H1 (cell line): ENCODE data around the gene CHRD. TPM values are rescaled to one million over a fixed set of nuclear protein-coding genes. Genes with fewer than 3 reads are reported as not detected.

Source experiments
- CTCF ChIA-PET: fragments of 300-600 bp; sonication (Branson Sonifier 250); formaldehyde crosslinking; loops from one replicate; lab custom pipeline; 2021; ENCODE audit not compliant: partially characterized antibody; lab: Charles Lee
- POLR2A ChIA-PET: fragments of 300-600 bp; sonication (Branson Sonifier 250); formaldehyde crosslinking; loops from one replicate; lab custom pipeline; 2021; ENCODE audit warnings: inconsistent platforms; ENCODE audit not compliant: partially characterized antibody; lab: Charles Lee
- DNase-seq, 2 experiments: peaks; one replicate each; pipeline versions ENCODE4 v3.0.0 to v3.0.0-alpha.2; 2010 to 2022; ENCODE audit warnings: low spot score in 2 of 2, low read depth in 1 of 2, mixed read lengths in 1 of 2
- FAIRE-seq: peaks from 2 replicates; lab custom pipeline; 2011; peaks lifted over from hg19 to GRCh38; lab: Jason Lieb, UNC
- H2AFZ ChIP-seq: 2 replicates; pipeline ENCODE4 v1.8.1; 2012; ENCODE audit warnings: low read length, inconsistent platforms
- H2AK5ac ChIP-seq: 2 replicates; pipeline ENCODE4 v1.6.1; 2013; ENCODE audit warnings: low read depth, low read length
- H2BK120ac ChIP-seq: replicated peaks from 2 replicates; pipeline ENCODE3; 2013; ENCODE audit warnings: low read depth, low read length, inconsistent platforms
- H2BK12ac ChIP-seq: 2 replicates; pipeline ENCODE4 v1.6.1; 2013; ENCODE audit warnings: low read depth, low read length
- H2BK15ac ChIP-seq: 2 replicates; pipeline ENCODE4 v1.6.1; 2013; ENCODE audit warnings: low read length
- H2BK20ac ChIP-seq: 2 replicates; pipeline ENCODE4 v1.6.1; 2013; ENCODE audit warnings: low read length
- H2BK5ac ChIP-seq: 2 replicates; pipeline ENCODE4 v1.6.1; 2013; ENCODE audit warnings: low read depth, low read length
- H3K14ac ChIP-seq: 2 replicates; pipeline ENCODE4 v1.6.1; 2013; ENCODE audit warnings: inconsistent platforms; ENCODE audit not compliant: insufficient read length
- H3K18ac ChIP-seq: 2 replicates; pipeline ENCODE4 v1.6.1; 2013; ENCODE audit warnings: low read length; ENCODE audit errors: extremely low read depth
- H3K23ac ChIP-seq: 2 replicates; pipeline ENCODE4 v1.6.1; 2013; ENCODE audit warnings: inconsistent platforms; ENCODE audit not compliant: insufficient read length
- H3K23me2 ChIP-seq: 2 replicates; pipeline ENCODE4 v1.6.1; 2013; ENCODE audit warnings: low read depth, low read length
- H3K27ac ChIP-seq: 2 replicates; pipeline ENCODE4 v1.6.1; 2011; ENCODE audit warnings: low read depth, low read length, inconsistent platforms
- H3K27me3 ChIP-seq, 4 experiments: replicated peaks in 1 of 4; 1 replicate in 1 of 4; 2 replicates in 3 of 4; pipeline versions ENCODE4 v1.6.1 to v1.8.1; 2011 to 2013; ENCODE audit warnings: low read length in 3 of 4, mild to moderate bottlenecking in 3 of 4, inconsistent platforms in 2 of 4, mixed read lengths in 2 of 4, moderate library complexity in 1 of 4; ENCODE audit not compliant: control insufficient read depth in 3 of 4, insufficient read depth in 3 of 4; ENCODE audit errors: extremely low read depth in 1 of 4
- H3K36me3 ChIP-seq, 4 experiments: 2 replicates each; pipeline versions ENCODE4 v1.6.1 to v1.8.1; 2011 to 2013; ENCODE audit warnings: mild to moderate bottlenecking in 4 of 4, low read length in 3 of 4, moderate library complexity in 2 of 4, control low read depth in 1 of 4, inconsistent platforms in 1 of 4; ENCODE audit not compliant: insufficient read depth in 4 of 4, control insufficient read depth in 2 of 4
- H3K4ac ChIP-seq: replicated peaks from 2 replicates; pipeline ENCODE3; 2013; ENCODE audit warnings: low read length, low read depth, mixed read lengths, inconsistent platforms; ENCODE audit not compliant: insufficient read length
- H3K4me1 ChIP-seq, 4 experiments: replicated peaks in 1 of 4; 1 replicate in 1 of 4; 2 replicates in 3 of 4; pipeline versions ENCODE4 v1.6.1 to v1.8.1; 2011 to 2013; ENCODE audit warnings: low read length in 3 of 4, inconsistent platforms in 2 of 4, mixed read lengths in 1 of 4; ENCODE audit not compliant: insufficient read depth in 4 of 4, control insufficient read depth in 3 of 4
- H3K4me2 ChIP-seq, 2 experiments: 2 replicates each; pipeline versions ENCODE4 v1.6.1 to v1.8.1; 2011 to 2013; ENCODE audit warnings: low read depth in 2 of 2, low read length in 2 of 2, control low read depth in 1 of 2, inconsistent platforms in 1 of 2, mild to moderate bottlenecking in 1 of 2; ENCODE audit not compliant: insufficient read depth in 1 of 2
- H3K4me3 ChIP-seq, 4 experiments: fragments of 200-600, 300-600 bp in 1 of 4; sonication (generic), shearing (Covaris generic), sonication (Bioruptor Twin) in 1 of 4; 2 replicates each; pipeline versions ENCODE4 v1.5.1 to v1.8.1; 2011 to 2016; ENCODE audit warnings: low read length in 4 of 4, low read depth in 3 of 4, control low read depth in 2 of 4, inconsistent platforms in 2 of 4, mild to moderate bottlenecking in 2 of 4, mixed read lengths in 1 of 4, moderate library complexity in 1 of 4; ENCODE audit not compliant: insufficient read depth in 2 of 4; ENCODE audit errors: extremely low read depth in 1 of 4
- H3K56ac ChIP-seq: replicated peaks from 2 replicates; pipeline ENCODE3; 2013; ENCODE audit warnings: low read depth, mild to moderate bottlenecking, mixed read lengths, low read length, inconsistent platforms; ENCODE audit not compliant: insufficient read length
- H3K79me1 ChIP-seq: 2 replicates; pipeline ENCODE4 v1.6.1; 2013; ENCODE audit warnings: low read depth, low read length, control low read depth
- H3K79me2 ChIP-seq, 2 experiments: 2 replicates each; pipeline versions ENCODE4 v1.6.1 to v1.8.1; 2012 to 2013; ENCODE audit warnings: low read length in 2 of 2, mild to moderate bottlenecking in 2 of 2, inconsistent platforms in 1 of 2; ENCODE audit not compliant: insufficient read depth in 2 of 2, control insufficient read depth in 1 of 2
- H3K9ac ChIP-seq, 4 experiments: replicated peaks in 1 of 4; 1 replicate in 1 of 4; 2 replicates in 3 of 4; pipeline versions ENCODE4 v1.6.1 to v1.8.1; 2011 to 2013; ENCODE audit warnings: low read depth in 3 of 4, low read length in 3 of 4, control low read depth in 2 of 4, mild to moderate bottlenecking in 2 of 4, moderate library complexity in 2 of 4, inconsistent platforms in 1 of 4; ENCODE audit errors: extremely low read depth in 1 of 4
- H3K9me3 ChIP-seq, 2 experiments: 2 replicates each; pipeline versions ENCODE4 v1.6.1 to v1.8.1; 2012 to 2013; ENCODE audit warnings: mild to moderate bottlenecking in 2 of 2, moderate library complexity in 2 of 2, control low read depth in 1 of 2, inconsistent platforms in 1 of 2, low read depth in 1 of 2, low read length in 1 of 2, mixed read lengths in 1 of 2; ENCODE audit not compliant: insufficient read depth in 2 of 2
- H4K20me1 ChIP-seq, 2 experiments: replicated peaks in 1 of 2; 2 replicates each; pipeline versions ENCODE3 to v1.8.1; 2011 to 2013; ENCODE audit warnings: inconsistent platforms in 2 of 2, low read length in 2 of 2, mild to moderate bottlenecking in 1 of 2; ENCODE audit not compliant: insufficient read depth in 2 of 2, control insufficient read depth in 1 of 2
- H4K5ac ChIP-seq: 2 replicates; pipeline ENCODE4 v1.6.1; 2013; ENCODE audit warnings: low read length, low read depth, mixed read lengths, inconsistent platforms; ENCODE audit not compliant: insufficient read length
- H4K8ac ChIP-seq: 2 replicates; pipeline ENCODE4 v1.8.0; 2013; ENCODE audit warnings: mild to moderate bottlenecking, moderate library complexity, low read length, inconsistent platforms; ENCODE audit not compliant: insufficient read depth; ENCODE audit errors: extremely low read depth
- H4K91ac ChIP-seq: replicated peaks from 2 replicates; pipeline ENCODE3; 2013; ENCODE audit warnings: low read length, mixed read lengths, inconsistent platforms; ENCODE audit not compliant: insufficient read length
- BACH1 ChIP-seq: IDR thresholded peaks from 2 replicates; pipeline ENCODE4 v1.6.1; 2012; ENCODE audit warnings: low read length, improper control_type of control experiment
- RBBP5 ChIP-seq: IDR thresholded peaks from 2 replicates; pipeline ENCODE4 v1.7.1; 2012; ENCODE audit warnings: low read depth, mild to moderate bottlenecking, inconsistent platforms, low read length, moderate library complexity, borderline replicate concordance
- RFX5 ChIP-seq: IDR thresholded peaks from 2 replicates; pipeline ENCODE4 v1.6.1; 2011; ENCODE audit warnings: low read depth, low read length, improper control_type of control experiment, borderline replicate concordance
- TAF1 ChIP-seq: IDR thresholded peaks from 2 replicates; pipeline ENCODE4 v1.6.1; 2011; ENCODE audit warnings: mild to moderate bottlenecking, low read depth, low read length
- WGBS, 2 experiments: shearing (Covaris generic) in 1 of 2; methylation state at CpG; one replicate each; pipeline versions ENCODE4 v1.1.6 to v1.1.7; 2013 to 2015; ENCODE audit warnings: low lambda C conversion rate in 2 of 2, mixed read lengths in 2 of 2, inconsistent platforms in 1 of 2, low coverage in 1 of 2, missing lambda C conversion rate in 1 of 2; ENCODE audit not compliant: insufficient replicate concordance in 2 of 2, insufficient coverage in 1 of 2, insufficient read length in 1 of 2; ENCODE audit errors: extremely low coverage in 1 of 2, missing lambda C conversion rate in 1 of 2; 5-methylcytosine and 5-hydroxymethylcytosine counted together
- polyA plus RNA-seq, 7 experiments: library from polyadenylated mRNA; depleted of rRNA in 3 of 7; stranded (reverse) in 5 of 7; unstranded in 2 of 7; fragments of >200 nt in 5 of 7; fragments of 200-250 nt in 2 of 7; gene quantifications; 1 replicate in 5 of 7; 2 replicates in 1 of 7; 4 replicates in 1 of 7; pipeline versions ENCODE4 v1.2.1 to v1.2.3, GENCODE V29; 2011 to 2013; ENCODE audit warnings: missing spikeins in 2 of 7, mixed read lengths in 2 of 7
- total RNA-seq: library from RNA; stranded (reverse); fragmentation: NEBNext Ultra II Directional; extraction: Animal tissue kit (Norgen Biotek cat#: 25700); gene quantifications from 2 replicates; pipeline ENCODE4 v1.2.1, GENCODE V29; 2021

Gene CHRD
- total and polyA plus RNA-seq, 2 of the 8 experiments (the other 6 are each of a cell fraction or from before 2014, with no cell fraction given): 0.62 to 0.86 TPM

GRCh38 chr3:184439096-184439495 is 59.2 kb downstream of the CHRD start:
- H3K4ac ChIP-seq: no peak overlapping the region
- H3K79me2 ChIP-seq: no peaks in the 10 kb centered on the region
- POLR2A ChIA-PET: no interaction called here
- no peak overlapping the region for H2BK5ac ChIP-seq
- no peak overlapping the region for H2AK5ac ChIP-seq
- 89% methylated on average over 7 of the region's 7 CpGs; no CpG with 5 or more reads in 1 of the 2 experiments for WGBS, 2 experiments
- H3K4me1 ChIP-seq: no peaks in the 10 kb centered on the region
- H2BK20ac ChIP-seq: no peak overlapping the region
- H3K9ac ChIP-seq: no peak overlapping the region
- no peaks in the 10 kb centered on the region for H3K23me2 ChIP-seq
- H4K8ac ChIP-seq: no peak overlapping the region
- TF ChIP-seq BACH1: no peak
- no peak for TF ChIP-seq TAF1
- no peak for TF ChIP-seq RBBP5
- no peak for TF ChIP-seq RFX5
- H3K4me2 ChIP-seq: no peak overlapping the region; a peak in 1 of 4 replicates
- no peak overlapping the region for H4K5ac ChIP-seq
- H3K27me3 ChIP-seq: no peaks in the 10 kb centered on the region
- CTCF ChIA-PET: interaction anchor here (1.0 kb wide), 1 partner anchor 27 kb away, joined by 4 read pairs; no protein-coding TSS in a partner anchor
- H4K20me1 ChIP-seq: no peaks in the 10 kb centered on the region
- 0 out of 4 replicates have a peak, but pooled peaks cover 0 to 2% of the 10 kb centered on the region in 2 experiments for H3K9me3 ChIP-seq
- no peak for DNase-seq
- no peak overlapping the region for H2BK120ac ChIP-seq
- H2BK15ac ChIP-seq: peak overlapping the region; percentile 88; the same call in 1 of the 2 replicates
- no peak for FAIRE-seq
- H2AFZ ChIP-seq: no peak overlapping the region
- H4K91ac ChIP-seq: no peak overlapping the region
- H3K79me1 ChIP-seq: no peaks in the 10 kb centered on the region
- H3K14ac ChIP-seq: no peak overlapping the region
- H3K23ac ChIP-seq: no peak overlapping the region
- H3K27ac ChIP-seq: no peak overlapping the region
- H3K18ac ChIP-seq: no peak overlapping the region
- H3K56ac ChIP-seq: no peak overlapping the region
- no peaks in the 10 kb centered on the region for H3K36me3 ChIP-seq
- H3K4me3 ChIP-seq: no peak overlapping the region
- no peak overlapping the region for H2BK12ac ChIP-seq

Other genes with a start within 250 kb of the CHRD start
- 40.0 and 42.5 TPM in 2 replicates for gene EIF2B5, start 244.7 kb upstream of the CHRD start, total RNA-seq
- gene EIF2B5, start 244.7 kb upstream of the CHRD start, polyA plus RNA-seq (2011; rRNA removed): 32.1 and 33.1 TPM in 2 replicates
- 64.9 and 66.6 TPM in 2 replicates for gene DVL3, start 224.7 kb upstream of the CHRD start, total RNA-seq
- 38.5 and 51.2 TPM in 2 replicates for gene DVL3, start 224.7 kb upstream of the CHRD start, polyA plus RNA-seq (2011; rRNA removed)
- 391 and 403 TPM in 2 replicates for gene AP2M1, start 205.2 kb upstream of the CHRD start, total RNA-seq
- 454 and 540 TPM in 2 replicates for gene AP2M1, start 205.2 kb upstream of the CHRD start, polyA plus RNA-seq (2011; rRNA removed)
- gene ABCF3, start 193.9 kb upstream of the CHRD start, total RNA-seq: 50.9 and 51.6 TPM in 2 replicates
- gene ABCF3, start 193.9 kb upstream of the CHRD start, polyA plus RNA-seq (2011; rRNA removed): 57.8 and 76.6 TPM in 2 replicates
- gene VWA5B2, start 150.5 kb upstream of the CHRD start, total RNA-seq: 0.50 and 0.56 TPM in 2 replicates
- 0.53 and 0.88 TPM in 2 replicates for gene VWA5B2, start 150.5 kb upstream of the CHRD start, polyA plus RNA-seq (2011; rRNA removed)
- gene ALG3, start 131.1 kb upstream of the CHRD start, total RNA-seq: 54.6 and 56.7 TPM in 2 replicates
- 148 and 184 TPM in 2 replicates for gene ALG3, start 131.1 kb upstream of the CHRD start, polyA plus RNA-seq (2011; rRNA removed)
- 9.3 and 9.6 TPM in 2 replicates for gene EEF1AKMT4, start 130.4 kb upstream of the CHRD start, total RNA-seq
- 30.1 and 39.0 TPM in 2 replicates for gene EEF1AKMT4, start 130.4 kb upstream of the CHRD start, polyA plus RNA-seq (2011; rRNA removed)
- gene CAMK2N2, start 118.5 kb upstream of the CHRD start, total RNA-seq: 16.9 and 17.7 TPM in 2 replicates
- 4.0 and 6.1 TPM in 2 replicates for gene CAMK2N2, start 118.5 kb upstream of the CHRD start, polyA plus RNA-seq (2011; rRNA removed)
- gene ECE2, start 104.0 kb upstream of the CHRD start, total RNA-seq: 0.48 and 0.86 TPM in 2 replicates
- gene ECE2, start 104.0 kb upstream of the CHRD start, polyA plus RNA-seq (2011; rRNA removed): 0.44 and 0.86 TPM in 2 replicates
- 358 and 363 TPM in 2 replicates for gene PSMD2, start 80.8 kb upstream of the CHRD start, total RNA-seq
- 272 and 350 TPM in 2 replicates for gene PSMD2, start 80.8 kb upstream of the CHRD start, polyA plus RNA-seq (2011; rRNA removed)
- 473 and 480 TPM in 2 replicates for gene EIF4G1, start 65.4 kb upstream of the CHRD start, total RNA-seq
- gene EIF4G1, start 65.4 kb upstream of the CHRD start, polyA plus RNA-seq (2011; rRNA removed): 318 and 421 TPM in 2 replicates
- gene FAM131A, start 42.5 kb upstream of the CHRD start, total RNA-seq: 15.4 and 16.0 TPM in 2 replicates
- gene FAM131A, start 42.5 kb upstream of the CHRD start, polyA plus RNA-seq (2011; rRNA removed): 21.9 and 35.3 TPM in 2 replicates
- 11.8 and 13.7 TPM in 2 replicates for gene CLCN2, start 18.4 kb upstream of the CHRD start, total RNA-seq
- gene CLCN2, start 18.4 kb upstream of the CHRD start, polyA plus RNA-seq (2011; rRNA removed): 16.1 and 20.7 TPM in 2 replicates
- gene POLR2H, start 18.3 kb upstream of the CHRD start, total RNA-seq: 113 and 118 TPM in 2 replicates
- 253 and 335 TPM in 2 replicates for gene POLR2H, start 18.3 kb upstream of the CHRD start, polyA plus RNA-seq (2011; rRNA removed)
- gene THPO, start 1.8 kb upstream of the CHRD start, total RNA-seq: 0.40 and 1.2 TPM in 2 replicates
- gene THPO, start 1.8 kb upstream of the CHRD start, polyA plus RNA-seq (2011; rRNA removed): 0.82 and 1.4 TPM in 2 replicates
- 0.80 and 0.91 TPM in 2 replicates for gene EPHB3, start 181.7 kb downstream of the CHRD start, total RNA-seq
- 0.41 and 0.82 TPM in 2 replicates for gene EPHB3, start 181.7 kb downstream of the CHRD start, polyA plus RNA-seq (2011; rRNA removed)